DMS 273 (cell line): ENCODE measurements around the gene PTEN.
"Not testable (repeated sequence)": the region's sequence is repeated elsewhere in the genome, so short reads cannot be mapped to it uniquely, and the experiment has no call there.

Experiments
- DNase-seq: peaks from one replicate; lab custom pipeline; 2025; ENCODE audit not compliant: unreplicated experiment; lab: John Stamatoyannopoulos, UW

The PTEN gene

GRCh38 chr10:87844837-87845623 lies 18.4 kb upstream of the PTEN start:
- no peak for DNase-seq

GRCh38 chr10:87845624-87845998 lies 17.8 kb upstream of the PTEN start:
- DNase-seq: no peak

- DNase-seq: no peak
These were observed 17.4 kb upstream of the PTEN start for GRCh38 chr10:87846023-87846422.

GRCh38 chr10:87846711-87847110 lies 16.7 kb upstream of the PTEN start:
- not testable (repeated sequence) for DNase-seq

GRCh38 chr10:87847550-87847949 lies 15.9 kb upstream of the PTEN start:
- no peak for DNase-seq

GRCh38 chr10:87849001-87849400 lies 14.4 kb upstream of the PTEN start:
- DNase-seq: no peak

- peak; percentile 69 for DNase-seq
These were observed 12.7 kb upstream of the PTEN start for GRCh38 chr10:87850742-87851205.

GRCh38 chr10:87852089-87852488 lies 11.3 kb upstream of the PTEN start:
- DNase-seq: no peak

- DNase-seq: not testable (repeated sequence)
These were observed 8.2 kb upstream of the PTEN start for GRCh38 chr10:87855247-87855646.

- not testable (repeated sequence) for DNase-seq
These were observed 7.8 kb upstream of the PTEN start for GRCh38 chr10:87855665-87856064.

GRCh38 chr10:87860156-87860795 lies 3.1 kb upstream of the PTEN start:
- DNase-seq: peak; percentile 74

- no peak for DNase-seq
These were observed 2.5 kb upstream of the PTEN start for GRCh38 chr10:87860816-87861403.

- DNase-seq: no peak
These were observed 1.9 kb upstream of the PTEN start for GRCh38 chr10:87861566-87861952.

- peak; percentile 87 for DNase-seq
These were observed 1.3 kb upstream of the PTEN start for GRCh38 chr10:87861953-87862678.

- peak; percentile 74 for DNase-seq
These were observed 759 bp upstream of the PTEN start for GRCh38 chr10:87862679-87863052.

GRCh38 chr10:87863951-87864495 lies 598 bp downstream of the PTEN start:
- DNase-seq: peak; percentile 55

- peak; percentile 47 for DNase-seq
These were observed 1.2 kb downstream of the PTEN start for GRCh38 chr10:87864496-87865059.

- DNase-seq: peak; percentile 22
These were observed 1.9 kb downstream of the PTEN start for GRCh38 chr10:87865241-87865881.

- no peak for DNase-seq
These were observed 3.1 kb downstream of the PTEN start for GRCh38 chr10:87866412-87866974.

- no peak for DNase-seq
These were observed 4.0 kb downstream of the PTEN start for GRCh38 chr10:87867453-87867852.
